GM12865 (cell line): ENCODE measurements around the gene PDGFD.

Experiments
- DNase-seq: peaks from one replicate; pipeline ENCODE4 v3.0.0; 2010; ENCODE audit warnings: low read depth
- H3K4me3 ChIP-seq: 2 replicates; pipeline ENCODE4 v1.5.1; 2011; ENCODE audit warnings: mild to moderate bottlenecking, low read depth, low read length, control low read depth
- TF ChIP-seq, protein P1 (sequence below): IDR thresholded peaks from 2 replicates; pipeline ENCODE4 v1.5.1; 2011; ENCODE audit warnings: low read length, control low read depth, low read depth, inconsistent platforms; ENCODE audit not compliant: insufficient read depth; ENCODE audit errors: missing control alignments

PDGFD gene

DNA sequence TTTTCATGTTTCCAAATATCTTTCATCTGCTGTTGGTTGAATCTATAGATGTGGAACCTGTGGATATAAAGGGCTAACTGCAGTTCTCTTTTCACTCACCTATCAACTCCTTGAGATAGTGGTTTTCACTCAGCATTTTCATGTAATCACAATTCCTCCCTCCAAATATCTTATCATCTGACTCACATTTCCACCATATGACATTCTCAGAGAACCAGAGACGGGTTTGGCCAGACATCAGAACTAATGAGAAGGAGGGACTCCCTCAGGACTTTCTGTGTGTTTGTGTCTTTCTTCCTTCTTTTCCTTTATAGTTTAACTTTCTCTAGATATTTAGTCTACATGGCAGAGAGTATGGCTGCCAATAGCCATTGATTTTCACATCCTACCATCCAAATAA, 262.3 kb downstream of the PDGFD start:
- DNase-seq: no peak
- H3K4me3 ChIP-seq: no peak overlapping the region
- TF ChIP-seq, protein P1, sequence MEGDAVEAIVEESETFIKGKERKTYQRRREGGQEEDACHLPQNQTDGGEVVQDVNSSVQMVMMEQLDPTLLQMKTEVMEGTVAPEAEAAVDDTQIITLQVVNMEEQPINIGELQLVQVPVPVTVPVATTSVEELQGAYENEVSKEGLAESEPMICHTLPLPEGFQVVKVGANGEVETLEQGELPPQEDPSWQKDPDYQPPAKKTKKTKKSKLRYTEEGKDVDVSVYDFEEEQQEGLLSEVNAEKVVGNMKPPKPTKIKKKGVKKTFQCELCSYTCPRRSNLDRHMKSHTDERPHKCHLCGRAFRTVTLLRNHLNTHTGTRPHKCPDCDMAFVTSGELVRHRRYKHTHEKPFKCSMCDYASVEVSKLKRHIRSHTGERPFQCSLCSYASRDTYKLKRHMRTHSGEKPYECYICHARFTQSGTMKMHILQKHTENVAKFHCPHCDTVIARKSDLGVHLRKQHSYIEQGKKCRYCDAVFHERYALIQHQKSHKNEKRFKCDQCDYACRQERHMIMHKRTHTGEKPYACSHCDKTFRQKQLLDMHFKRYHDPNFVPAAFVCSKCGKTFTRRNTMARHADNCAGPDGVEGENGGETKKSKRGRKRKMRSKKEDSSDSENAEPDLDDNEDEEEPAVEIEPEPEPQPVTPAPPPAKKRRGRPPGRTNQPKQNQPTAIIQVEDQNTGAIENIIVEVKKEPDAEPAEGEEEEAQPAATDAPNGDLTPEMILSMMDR: no peak

DNA sequence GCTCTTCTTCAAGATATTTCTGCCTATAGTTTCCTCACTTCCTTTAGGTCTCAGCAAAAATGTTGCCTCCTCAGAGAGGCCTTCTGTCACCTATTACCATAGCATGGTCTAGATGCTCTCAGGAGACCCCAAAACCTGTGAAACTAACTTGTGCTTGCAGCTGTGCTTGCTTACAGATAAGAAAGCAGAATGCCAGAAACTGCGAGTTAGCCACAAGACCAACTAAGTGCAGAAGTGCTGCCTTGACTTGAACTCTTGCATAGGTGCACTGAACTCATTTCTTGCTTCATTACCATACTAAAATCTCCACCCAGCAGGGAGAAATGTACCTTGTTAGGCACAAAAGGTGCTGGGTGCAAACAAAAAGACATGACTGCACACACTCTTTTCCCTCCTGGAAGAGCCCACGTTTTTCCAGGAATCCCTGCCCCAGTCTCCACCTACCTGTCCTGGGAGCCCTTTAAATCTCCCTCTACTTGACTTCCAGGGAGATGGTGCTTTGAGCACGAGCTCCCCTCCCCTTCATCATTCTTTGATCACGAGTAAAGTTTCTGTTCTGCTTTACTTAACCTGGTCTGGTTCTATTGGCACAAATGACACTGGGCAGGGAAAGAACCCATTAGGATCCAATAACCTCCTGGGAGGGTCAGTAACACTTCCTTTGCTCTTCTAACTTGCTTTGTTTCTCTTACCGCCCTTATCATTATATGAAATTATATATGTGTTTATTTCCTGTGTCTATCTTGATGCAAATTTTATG, 265.2 kb downstream of the PDGFD start:
- H3K4me3 ChIP-seq: peak overlapping the region; percentile 22; the same call in 1 of the 2 replicates
- TF ChIP-seq, protein P1: no peak
- peak; percentile 89 for DNase-seq

DNA sequence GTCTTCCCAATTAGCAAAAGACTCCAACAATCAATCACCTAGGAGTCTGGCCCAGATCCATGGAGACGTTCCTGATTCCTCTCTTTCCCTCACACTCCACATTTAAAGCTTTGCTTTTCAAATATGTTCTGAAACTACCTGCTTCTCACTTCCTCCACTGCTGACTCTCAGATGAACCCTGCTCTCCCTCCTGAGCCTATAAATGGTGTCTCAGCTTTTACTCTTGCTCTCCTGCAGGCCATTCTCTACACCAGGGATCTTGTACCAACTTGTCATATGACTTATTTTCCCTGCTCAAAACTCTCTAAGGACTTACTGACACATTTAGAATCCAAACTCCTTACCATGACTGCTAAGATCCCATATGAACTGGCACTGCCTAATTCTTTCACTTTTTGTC, 265.9 kb downstream of the PDGFD start:
- TF ChIP-seq, protein P1: no peak
- H3K4me3 ChIP-seq: peak overlapping the region; percentile 14; the same call in 1 of the 2 replicates
- DNase-seq: peak; percentile 74

DNA sequence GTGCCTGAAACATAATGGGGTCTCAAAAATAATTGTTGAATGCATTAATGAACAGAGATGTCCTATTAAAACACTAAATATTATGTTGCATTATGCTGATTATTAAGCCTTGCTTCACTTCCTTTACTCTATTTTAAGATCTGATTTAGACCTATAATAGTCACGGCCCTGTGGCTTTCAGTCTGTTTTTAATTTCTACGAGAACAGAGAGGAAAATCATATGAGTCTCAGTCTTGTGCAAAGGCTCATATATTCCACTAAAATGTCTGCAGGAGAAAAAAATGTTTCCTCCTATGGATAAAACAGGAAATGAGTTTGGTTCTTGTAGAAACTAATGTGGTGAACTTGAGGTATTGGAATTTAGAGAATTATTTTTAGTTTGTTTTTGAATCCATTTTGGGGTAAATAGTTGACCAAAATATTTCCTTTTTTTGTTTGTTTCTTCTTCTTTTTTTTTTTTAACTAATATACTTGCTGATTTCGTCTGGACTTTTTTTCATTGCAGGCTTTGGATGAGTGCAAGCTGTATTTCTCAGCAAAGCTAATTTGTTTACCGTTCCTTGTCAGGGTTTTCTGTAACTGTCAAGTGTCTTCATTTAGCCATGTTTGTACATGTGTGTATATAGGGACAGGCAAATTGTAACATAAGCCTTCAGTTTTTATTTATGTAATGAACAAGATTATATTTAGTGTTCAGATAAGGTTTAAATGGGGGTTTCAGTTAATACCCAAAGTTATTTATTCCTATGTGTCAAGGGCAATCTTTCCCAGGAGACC, 266.6 kb downstream of the PDGFD start:
- H3K4me3 ChIP-seq: peak overlapping the region; percentile 14; the same call in 1 of the 2 replicates
- TF ChIP-seq, protein P1: no peak
- peak; percentile 27 for DNase-seq

DNA sequence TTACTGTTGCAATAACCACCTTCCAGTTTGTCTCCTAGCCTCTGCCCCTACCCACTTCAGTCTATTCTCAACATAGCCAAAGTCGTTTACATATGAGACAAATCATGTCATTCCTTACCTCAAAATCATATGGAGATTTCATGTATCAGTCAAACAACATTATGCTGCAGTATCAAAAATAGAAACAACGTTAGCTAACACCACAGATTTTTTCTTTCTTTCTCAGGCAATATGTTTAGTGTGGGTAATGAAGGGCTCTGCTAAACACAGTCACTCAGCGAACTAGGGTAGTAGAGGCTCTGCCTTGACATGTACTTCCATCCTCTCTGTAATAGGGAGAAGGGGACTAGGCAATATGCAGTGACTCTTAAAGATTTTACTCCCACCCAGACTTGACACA, 268.8 kb downstream of the PDGFD start:
- no peak overlapping the region for H3K4me3 ChIP-seq
- no peak for DNase-seq
- TF ChIP-seq, protein P1: no peak

DNA sequence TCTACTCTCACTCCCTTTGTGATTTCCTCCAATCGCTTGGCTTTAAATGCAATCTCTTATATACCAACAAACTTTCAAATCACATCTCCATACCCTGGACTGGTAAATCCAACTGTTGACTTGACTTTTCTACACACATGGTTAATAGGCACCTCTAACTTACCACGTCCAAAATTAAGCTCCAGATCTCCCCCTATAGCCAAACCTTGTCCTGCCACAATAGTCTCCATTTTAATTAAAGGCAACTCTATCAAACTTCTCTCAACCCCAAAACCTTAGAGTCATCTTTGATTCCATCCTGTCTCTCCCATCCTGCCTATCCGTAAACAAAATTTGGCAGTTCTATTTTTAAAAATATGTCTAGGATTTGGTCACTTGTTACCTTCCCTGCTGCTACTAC, 269.3 kb downstream of the PDGFD start:
- TF ChIP-seq, protein P1: no peak
- no peak overlapping the region for H3K4me3 ChIP-seq

More for the DNA sequence above, 269.3 kb downstream of the PDGFD start:
- DNase-seq: no peak
